Amygdala (tissue), 56 donors: Measurements from ENCODE around the gene SLC25A30.
A peak's percentile ranks its signal among the peaks of the same experiment; 100 is the strongest.

Experiments used
- DNase-seq, 56 donors: peaks; one replicate each; lab custom pipeline; 2025; lab: John Stamatoyannopoulos, UW

The SLC25A30 gene

GRCh38 chr13:45417790-45418534, at the start of gene SLC25A30:
Gene SLC25A30 (minus strand): TSS chr13:45418373. CDS start chr13:45411425, 6,948 bp downstream.
- peak; percentile 33 to 92 (median 80) for DNase-seq

GRCh38 chr13:45466359-45466758, 48.2 kb upstream of the SLC25A30 start:
- DNase-seq, result no peak

GRCh38 chr13:45464687-45465453, 46.7 kb upstream of the SLC25A30 start, which contains the start of gene COG3:
Gene COG3 (plus strand): TSS chr13:45464939. CDS start chr13:45465037, 98 bp downstream.
- peak; percentile 60 to 98 (median 89) for DNase-seq

- DNase-seq, result peak in 3 of 56 donors; percentile 1 to 27 (median 5)
Measured at GRCh38 chr13:45464141-45464686, 46.0 kb upstream of the SLC25A30 start.

- no peak for DNase-seq
Measured at GRCh38 chr13:45456196-45456972, 38.2 kb upstream of the SLC25A30 start.

GRCh38 chr13:45454204-45454603, 36.0 kb upstream of the SLC25A30 start:
- no peak for DNase-seq

GRCh38 chr13:45451282-45451681, 33.1 kb upstream of the SLC25A30 start:
- no peak for DNase-seq

- no peak for DNase-seq
Measured at GRCh38 chr13:45448965-45449559, 30.9 kb upstream of the SLC25A30 start.

GRCh38 chr13:45447050-45447661, 29.0 kb upstream of the SLC25A30 start:
- DNase-seq, result no peak

- no peak for DNase-seq
Measured at GRCh38 chr13:45446181-45446580, 28.0 kb upstream of the SLC25A30 start.

GRCh38 chr13:45445053-45445452, 26.9 kb upstream of the SLC25A30 start:
- DNase-seq, result no peak

- no peak for DNase-seq
Measured at GRCh38 chr13:45441633-45442032, 23.5 kb upstream of the SLC25A30 start.

- DNase-seq, result no peak
Measured at GRCh38 chr13:45439781-45440462, 21.7 kb upstream of the SLC25A30 start.

GRCh38 chr13:45439008-45439407, 20.8 kb upstream of the SLC25A30 start:
- DNase-seq, result no peak

GRCh38 chr13:45437947-45438346, 19.8 kb upstream of the SLC25A30 start:
- DNase-seq, result no peak

- DNase-seq, result no peak
Measured at GRCh38 chr13:45436953-45437352, 18.8 kb upstream of the SLC25A30 start.

GRCh38 chr13:45436332-45436731, 18.2 kb upstream of the SLC25A30 start:
- no peak for DNase-seq

- DNase-seq, result no peak
Measured at GRCh38 chr13:45434556-45435371, 16.6 kb upstream of the SLC25A30 start.
